GM12865 (cell line): Measurements from ENCODE around the gene GON4L.
"Not testable (repeated sequence)": the region's sequence is repeated elsewhere in the genome, so short reads cannot be mapped to it uniquely, and the experiment has no call there.

ENCODE experiments used
- DNase-seq: peaks from one replicate; pipeline ENCODE4 v3.0.0; 2010; ENCODE audit warnings: low read depth
- H3K4me3 ChIP-seq: 2 replicates; pipeline ENCODE4 v1.5.1; 2011; ENCODE audit warnings: mild to moderate bottlenecking, low read depth, low read length, control low read depth
- CTCF ChIP-seq: IDR thresholded peaks from 2 replicates; pipeline ENCODE4 v1.5.1; 2011; ENCODE audit warnings: low read length, control low read depth, low read depth, inconsistent platforms; ENCODE audit not compliant: insufficient read depth; ENCODE audit errors: missing control alignments

Gene GON4L

GRCh38 chr1:155741908-155742307 is 115.1 kb downstream of the GON4L start:
- H3K4me3 ChIP-seq, result no peak overlapping the region
- no peak for DNase-seq
- no peak for TF ChIP-seq CTCF

DNA sequence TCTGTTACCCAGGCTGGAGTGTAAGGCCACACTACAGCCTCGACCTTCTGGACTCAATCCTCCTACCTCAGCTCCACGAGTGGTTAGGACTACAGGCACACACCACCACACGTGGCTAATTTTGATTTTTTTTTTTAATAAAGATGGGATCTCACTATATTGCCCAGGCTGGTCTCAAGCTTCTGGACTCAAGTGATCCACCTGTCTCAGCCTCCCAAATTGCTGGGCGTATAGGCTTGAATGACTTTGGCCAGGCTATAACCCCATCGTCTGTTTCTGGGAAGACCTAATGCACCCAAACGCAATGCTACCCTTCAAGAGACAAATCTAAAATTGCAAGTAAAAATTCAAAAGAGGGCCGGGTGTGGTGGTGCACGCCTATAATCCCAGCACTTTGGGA is 116.0 kb downstream of the GON4L start:
- no peak for DNase-seq
- TF ChIP-seq CTCF, result no peak
- H3K4me3 ChIP-seq, result no peak overlapping the region

GRCh38 chr1:155729031-155729898 is 127.7 kb downstream of the GON4L start:
- peak; percentile 69 for TF ChIP-seq CTCF
- DNase-seq, result peak; percentile 44
- H3K4me3 ChIP-seq, result no peak overlapping the region

- DNase-seq, result no peak
Measured at GRCh38 chr1:155725142-155725541, 131.9 kb downstream of the GON4L start.

GRCh38 chr1:155719703-155720102 is 137.3 kb downstream of the GON4L start:
- no peak for DNase-seq
- TF ChIP-seq CTCF, result no peak
- H3K4me3 ChIP-seq, result no peak overlapping the region

More at GRCh38 chr1:155725142-155725541, 131.9 kb downstream of the GON4L start:
- TF ChIP-seq CTCF, result no peak
- H3K4me3 ChIP-seq, result no peak overlapping the region

DNA sequence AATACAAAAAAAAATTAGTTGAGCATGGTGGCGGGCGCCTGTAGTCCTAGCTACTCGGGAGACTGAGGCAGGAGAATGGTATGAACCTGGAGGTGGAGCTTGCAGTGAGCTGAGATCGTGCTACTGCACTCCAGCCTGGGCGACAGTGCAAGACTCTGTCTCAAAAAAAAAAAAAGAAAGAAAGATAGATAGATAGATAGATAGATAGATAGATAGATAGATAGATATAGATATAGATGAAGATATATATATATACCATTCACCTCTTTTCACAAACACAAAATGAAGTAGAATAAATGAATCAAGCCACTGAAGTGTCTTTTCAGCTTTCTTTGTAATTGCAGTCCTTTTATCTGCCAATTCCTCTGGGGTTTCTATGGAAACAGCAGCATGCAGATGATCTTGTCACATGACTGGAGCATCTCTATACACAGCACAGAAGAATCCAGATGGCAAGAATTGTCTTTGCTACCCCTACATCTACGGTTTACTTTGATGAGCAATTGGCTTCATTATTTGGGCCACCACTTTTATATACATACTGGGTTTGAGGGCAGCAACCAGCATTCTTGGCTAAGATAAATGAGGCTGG is 138.4 kb downstream of the GON4L start:
- not testable (repeated sequence) for H3K4me3 ChIP-seq, DNase-seq

DNA sequence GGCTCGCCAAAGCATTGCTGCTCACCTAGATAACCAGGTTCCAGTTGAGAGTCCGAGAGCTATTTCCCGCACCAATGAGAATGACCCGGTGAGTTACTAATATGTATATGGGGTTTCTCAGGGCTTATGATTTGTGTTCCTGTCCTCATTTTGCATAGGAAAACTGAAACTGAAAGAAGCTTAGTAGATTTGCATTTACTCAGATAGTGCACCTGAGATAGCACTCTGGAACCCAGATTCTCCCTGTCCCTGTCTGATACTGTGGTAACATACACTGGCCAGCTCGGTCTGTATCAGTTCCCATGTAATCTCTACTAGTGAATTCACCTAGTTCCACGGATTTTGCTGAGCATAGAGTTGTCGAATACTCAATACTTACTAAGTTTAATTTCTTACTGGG is 140.0 kb downstream of the GON4L start:
- peak; percentile 71 for DNase-seq
- no peak overlapping the region; the same call in 1 of the 2 replicates for H3K4me3 ChIP-seq
- no peak for TF ChIP-seq CTCF
